ENCODE results near the gene APC. TPM values are rescaled to one million over a fixed set of nuclear protein-coding genes. Genes with fewer than 3 reads are reported as not detected.

Gene APC
- total and polyA plus RNA-seq, 2 of the 8 experiments (the other 6 are each of a cell fraction or from before 2014, with no cell fraction given), result 6.8 to 41.9 TPM

- H3K4me3 ChIP-seq (ENCODE audit: extremely low read depth in 1 of 4, insufficient read depth in 2 of 4, low read depth in 3 of 4, low read length in 4 of 4), result no peak overlapping the region
- H4K8ac ChIP-seq (ENCODE audit: extremely low read depth, insufficient read depth, low read length), result no peak overlapping the region
- no peaks in the 10 kb centered on the region for H3K36me3 ChIP-seq (ENCODE audit: control insufficient read depth in 2 of 4, insufficient read depth in 4 of 4, low read length in 3 of 4)
- no peak overlapping the region for H3K9ac ChIP-seq (replicated peaks in 1 of 4; ENCODE audit: extremely low read depth in 1 of 4, low read depth in 3 of 4, low read length in 3 of 4)
- ChIA-PET POLR2A (ENCODE audit: partially characterized antibody) (interaction anchor here (2.9 kb wide), 1 partner anchor 16 kb away, joined by 8 read pairs; no protein-coding TSS in a partner anchor), CTCF (ENCODE audit: partially characterized antibody) (interaction anchor here (0.6 to 8.9 kb wide), 51 partner anchors 9 to 516 kb away, joined by 3 to 111 read pairs (median 4); partner anchors contain the start of genes APC and EPB41L4A)
- no peak overlapping the region for H3K56ac ChIP-seq (replicated peaks; ENCODE audit: insufficient read length, low read depth, low read length)
- no peak overlapping the region for H3K4me2 ChIP-seq (ENCODE audit: insufficient read depth in 1 of 2, low read depth in 2 of 2, low read length in 2 of 2)
- no peak overlapping the region for H4K91ac ChIP-seq (replicated peaks; ENCODE audit: insufficient read length, low read length)
- H3K79me1 ChIP-seq (ENCODE audit: low read depth, low read length), result no peaks in the 10 kb centered on the region
- DNase-seq (ENCODE audit: low read depth in 1 of 2, low spot score in 2 of 2) (peak; percentile 3 to 55), FAIRE-seq (peak; percentile 73)
- H2BK20ac ChIP-seq (ENCODE audit: low read length), result no peak overlapping the region
- no peak overlapping the region for H3K14ac ChIP-seq (ENCODE audit: insufficient read length)
- H3K23me2 ChIP-seq (ENCODE audit: low read depth, low read length), result no peaks in the 10 kb centered on the region; the same call in 1 of the 2 replicates
- peaks cover 0 to 4% of the 10 kb centered on the region in 2 experiments; a peak in 1 of 4 replicates for H3K9me3 ChIP-seq (ENCODE audit: insufficient read depth in 2 of 2, low read depth in 1 of 2, low read length in 1 of 2)
- H3K4me1 ChIP-seq (replicated peaks in 1 of 4; ENCODE audit: control insufficient read depth in 3 of 4, insufficient read depth in 4 of 4, low read length in 3 of 4), result peaks cover 0 to 4% (median 0%) of the 10 kb centered on the region in 4 experiments; a peak in 2 of 7 replicates
- no peaks in the 10 kb centered on the region for H4K20me1 ChIP-seq (replicated peaks in 1 of 2; ENCODE audit: control insufficient read depth in 1 of 2, insufficient read depth in 2 of 2, low read length in 2 of 2)
- H3K27ac ChIP-seq (ENCODE audit: low read depth, low read length), result no peak overlapping the region
- 48% methylated on average over 3 of the region's 3 CpGs; no CpG with 5 or more reads in 1 of the 2 experiments for WGBS, 2 experiments (ENCODE audit: extremely low coverage in 1 of 2, insufficient coverage in 1 of 2, insufficient read length in 1 of 2, insufficient replicate concordance in 2 of 2, low coverage in 1 of 2, low lambda C conversion rate in 2 of 2, missing lambda C conversion rate in 1 of 2)
- no peak overlapping the region for H2BK12ac ChIP-seq (ENCODE audit: low read depth, low read length)
- no peak overlapping the region for H3K23ac ChIP-seq (ENCODE audit: insufficient read length)
- H3K18ac ChIP-seq (ENCODE audit: extremely low read depth, low read length), result no peak overlapping the region
- H3K4ac ChIP-seq (replicated peaks; ENCODE audit: insufficient read length, low read depth, low read length), result no peak overlapping the region
- H2BK15ac ChIP-seq (ENCODE audit: low read length), result no peak overlapping the region
- H2AK5ac ChIP-seq (ENCODE audit: low read depth, low read length), result no peak overlapping the region
- 0 out of 2 replicates have a peak overlapping the region, but pooled peaks have one; percentile 57 for H2AFZ ChIP-seq (ENCODE audit: low read length)
- H4K5ac ChIP-seq (ENCODE audit: insufficient read length, low read depth, low read length), result no peak overlapping the region
- no peaks in the 10 kb centered on the region for H3K79me2 ChIP-seq (ENCODE audit: control insufficient read depth in 1 of 2, insufficient read depth in 2 of 2, low read length in 2 of 2)
- H3K27me3 ChIP-seq (replicated peaks in 1 of 4; ENCODE audit: control insufficient read depth in 3 of 4, extremely low read depth in 1 of 4, insufficient read depth in 3 of 4, low read length in 3 of 4), result no peaks in the 10 kb centered on the region; a peak in 1 of 7 replicates
- H2BK120ac ChIP-seq (replicated peaks; ENCODE audit: low read depth, low read length), result no peak overlapping the region
- H2BK5ac ChIP-seq (ENCODE audit: low read depth, low read length), result no peak overlapping the region
- TF ChIP-seq, protein P1, sequence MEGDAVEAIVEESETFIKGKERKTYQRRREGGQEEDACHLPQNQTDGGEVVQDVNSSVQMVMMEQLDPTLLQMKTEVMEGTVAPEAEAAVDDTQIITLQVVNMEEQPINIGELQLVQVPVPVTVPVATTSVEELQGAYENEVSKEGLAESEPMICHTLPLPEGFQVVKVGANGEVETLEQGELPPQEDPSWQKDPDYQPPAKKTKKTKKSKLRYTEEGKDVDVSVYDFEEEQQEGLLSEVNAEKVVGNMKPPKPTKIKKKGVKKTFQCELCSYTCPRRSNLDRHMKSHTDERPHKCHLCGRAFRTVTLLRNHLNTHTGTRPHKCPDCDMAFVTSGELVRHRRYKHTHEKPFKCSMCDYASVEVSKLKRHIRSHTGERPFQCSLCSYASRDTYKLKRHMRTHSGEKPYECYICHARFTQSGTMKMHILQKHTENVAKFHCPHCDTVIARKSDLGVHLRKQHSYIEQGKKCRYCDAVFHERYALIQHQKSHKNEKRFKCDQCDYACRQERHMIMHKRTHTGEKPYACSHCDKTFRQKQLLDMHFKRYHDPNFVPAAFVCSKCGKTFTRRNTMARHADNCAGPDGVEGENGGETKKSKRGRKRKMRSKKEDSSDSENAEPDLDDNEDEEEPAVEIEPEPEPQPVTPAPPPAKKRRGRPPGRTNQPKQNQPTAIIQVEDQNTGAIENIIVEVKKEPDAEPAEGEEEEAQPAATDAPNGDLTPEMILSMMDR (IDR thresholded peaks at IDR 0.05; ENCODE audit: control extremely low read depth in 1 of 3, insufficient read depth in 1 of 3, low read depth in 1 of 3, low read length in 3 of 3), result peak in 2 of 3 experiments; percentile 61 to 77; a peak in 2 of 4 replicates
- no peak for TF ChIP-seq SRF (IDR thresholded peaks at IDR 0.05; ENCODE audit: low read depth, low read length)
Observed at GRCh38 chr5:112691758-112692157, 45.9 kb upstream of the APC start.
